IPS-15b (cell line): ENCODE results near the gene FCN1.

Experiments
- H3K27me3 ChIP-seq: one replicate; pipeline ENCODE4 v1.6.1; 2013; ENCODE audit warnings: low read length; ENCODE audit not compliant: control insufficient read depth, insufficient read depth
- H3K36me3 ChIP-seq: one replicate; pipeline ENCODE4 v1.6.1; 2013; ENCODE audit warnings: low read length; ENCODE audit not compliant: control insufficient read depth, insufficient read depth
- H3K4me1 ChIP-seq: one replicate; pipeline ENCODE4 v1.6.1; 2013; ENCODE audit warnings: mild to moderate bottlenecking, low read length; ENCODE audit not compliant: control insufficient read depth, insufficient read depth
- H3K4me3 ChIP-seq: one replicate; pipeline ENCODE4 v1.5.1; 2013; ENCODE audit warnings: low read depth, low read length
- H3K9ac ChIP-seq: one replicate; pipeline ENCODE4 v1.6.1; 2013; ENCODE audit warnings: low read depth, mild to moderate bottlenecking, low read length
- H3K9me3 ChIP-seq: one replicate; pipeline ENCODE4 v1.6.1; 2013; ENCODE audit warnings: mild to moderate bottlenecking, low read length; ENCODE audit not compliant: control insufficient read depth, insufficient read depth

The FCN1 gene

DNA sequence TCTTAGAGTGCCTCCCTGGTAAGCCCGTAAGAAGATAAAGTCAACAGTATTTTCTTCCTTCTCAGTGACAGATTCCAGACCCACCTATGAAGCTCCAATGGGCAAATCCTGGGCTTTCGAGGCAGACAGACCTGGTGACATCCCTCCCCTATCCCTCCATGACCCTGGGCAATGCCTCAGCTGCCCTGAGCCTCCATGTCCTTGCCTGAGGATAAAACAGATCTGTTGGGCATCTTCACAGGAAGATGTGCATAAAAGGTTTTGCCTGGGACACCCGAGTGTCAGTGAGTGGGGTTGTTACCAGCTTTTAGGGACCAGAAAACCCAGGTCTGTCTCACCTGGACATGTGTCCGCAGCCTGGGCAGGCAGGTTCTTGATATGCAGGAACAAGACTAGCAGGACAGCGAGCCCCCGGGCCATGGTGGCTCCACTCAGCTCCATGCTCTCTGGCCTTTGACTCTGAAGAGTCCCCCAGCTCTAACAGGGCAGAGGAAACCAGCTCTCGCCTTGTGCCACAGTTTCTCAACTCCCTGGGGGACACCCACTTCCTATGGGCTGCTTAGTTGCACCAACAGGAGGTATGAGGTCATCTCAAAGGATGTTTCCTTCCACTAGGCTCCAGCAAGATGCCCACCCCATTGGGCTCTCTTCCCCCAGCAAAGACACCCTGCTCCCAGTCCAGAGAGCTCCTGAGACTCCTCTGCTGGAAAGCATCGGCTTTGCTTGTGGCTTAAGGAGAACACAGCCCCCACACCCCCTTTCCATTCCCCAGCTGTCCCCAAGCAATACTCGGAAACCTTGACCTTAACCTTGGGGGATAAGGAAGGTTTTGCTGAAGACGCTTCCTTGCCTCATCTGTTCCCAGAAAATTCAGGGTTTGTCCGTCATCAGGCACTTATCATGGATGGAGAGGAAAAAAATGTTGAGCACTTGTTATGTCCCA lies at the start of gene FCN1:
FCN1 (minus strand) TSS at position 482 of the 943 bp plus-strand sequence; CDS start at position 441, 41 bp downstream.
- Histone ChIP-seq H3K9ac (no peak within 1 kb of the TSS), H3K4me1 (no peaks in the 10 kb centered on the region), H3K4me3 (no peak within 1 kb of the TSS), H3K27me3 (no peaks in the 10 kb centered on the region), H3K9me3 (no peaks in the 10 kb centered on the region), H3K36me3 (no peaks in the 10 kb centered on the region)

DNA sequence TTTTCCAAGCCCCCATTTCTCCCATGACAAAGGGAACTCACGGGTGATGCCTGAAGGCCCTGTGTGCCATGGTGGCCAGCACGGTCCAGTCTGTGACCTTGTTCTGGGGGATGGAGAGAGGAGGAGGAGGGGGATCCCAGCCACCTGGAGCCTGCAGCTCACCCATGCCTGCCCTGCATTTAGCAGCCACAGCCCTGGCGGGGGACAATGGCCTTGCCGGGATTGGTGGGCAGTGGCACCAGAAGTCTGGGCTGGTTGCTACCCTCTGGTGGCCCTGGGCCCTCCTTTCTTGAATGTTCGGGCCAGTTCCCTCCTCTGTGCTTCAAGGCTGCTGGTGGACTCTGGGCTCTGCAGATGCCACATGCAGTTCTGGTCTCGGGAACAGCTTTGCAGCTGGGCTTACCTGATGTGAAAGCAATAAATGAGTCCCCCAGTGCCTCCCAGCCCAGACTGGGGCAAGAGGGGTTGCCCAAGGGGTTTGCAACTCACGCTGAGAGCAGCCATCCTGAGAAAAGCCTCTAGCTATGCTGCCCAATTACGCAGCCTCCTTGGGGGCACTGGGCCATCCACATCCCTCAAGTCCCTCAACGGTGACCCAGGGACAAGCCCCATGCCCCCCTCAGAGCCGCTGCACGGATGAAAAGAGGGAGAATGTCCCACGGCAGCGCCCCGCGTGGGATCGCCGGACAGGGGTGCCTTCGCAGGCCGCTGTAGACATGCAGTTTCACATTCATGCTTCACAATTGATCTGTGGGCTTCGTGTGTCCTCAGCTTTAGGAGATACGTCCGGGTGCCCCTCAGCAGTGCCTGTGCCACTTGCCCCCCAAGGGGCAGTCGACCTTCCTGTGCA lies 49.2 kb upstream of the FCN1 start:
- Histone ChIP-seq H3K36me3 (no peaks in the 10 kb centered on the region), H3K27me3 (no peaks in the 10 kb centered on the region), H3K4me1 (no peaks in the 10 kb centered on the region), H3K9ac (peak overlapping the region; percentile 10), H3K9me3 (no peaks in the 10 kb centered on the region), H3K4me3 (no peak overlapping the region)

DNA sequence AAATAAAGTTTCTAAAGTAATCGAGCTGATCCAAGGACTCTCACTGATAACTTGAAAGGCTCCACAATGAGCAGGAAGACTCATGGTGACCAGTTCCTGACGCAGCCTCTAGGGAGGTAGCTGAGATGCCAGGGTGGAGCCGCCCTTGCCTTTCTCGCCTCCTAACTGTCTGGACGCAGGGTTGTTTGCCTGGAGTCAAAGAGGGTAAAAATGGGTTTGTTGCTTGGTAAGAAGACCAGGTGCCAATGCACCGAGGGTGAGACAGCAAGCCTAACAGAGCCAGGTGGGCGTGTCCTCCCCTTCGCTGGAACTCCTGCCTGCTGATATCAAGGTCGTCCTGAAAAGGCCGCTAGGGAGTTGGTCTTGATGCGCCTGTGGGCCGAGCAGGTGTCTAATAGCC lies 48.6 kb upstream of the FCN1 start:
- no peaks in the 10 kb centered on the region for H3K9me3 ChIP-seq
- H3K27me3 ChIP-seq: no peaks in the 10 kb centered on the region
- H3K36me3 ChIP-seq: no peaks in the 10 kb centered on the region
- H3K9ac ChIP-seq: no peak overlapping the region
- no peaks in the 10 kb centered on the region for H3K4me1 ChIP-seq
- no peak overlapping the region for H3K4me3 ChIP-seq

DNA sequence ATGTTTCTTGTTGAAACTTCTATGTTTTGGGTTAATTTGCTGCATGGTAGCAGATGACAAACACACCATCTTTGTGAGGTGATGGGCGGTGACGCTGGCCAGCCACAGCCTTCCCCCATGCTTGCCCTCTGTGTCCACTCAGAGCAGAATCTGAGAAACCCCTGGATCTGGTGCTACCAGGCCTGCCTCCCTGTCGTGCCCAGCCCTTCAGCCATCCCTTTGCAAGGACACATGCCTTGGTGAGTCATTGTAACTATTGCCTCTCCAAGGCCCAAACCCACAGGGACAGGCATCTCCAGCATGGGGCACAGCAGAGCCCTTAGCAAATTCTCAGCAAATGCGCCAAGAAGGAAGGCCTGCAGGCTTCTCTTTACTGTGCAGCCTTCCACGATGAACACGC lies 48.1 kb upstream of the FCN1 start:
- Histone ChIP-seq H3K9ac (no peak overlapping the region), H3K36me3 (no peaks in the 10 kb centered on the region), H3K4me3 (no peak overlapping the region), H3K27me3 (no peaks in the 10 kb centered on the region), H3K4me1 (no peaks in the 10 kb centered on the region), H3K9me3 (no peaks in the 10 kb centered on the region)

DNA sequence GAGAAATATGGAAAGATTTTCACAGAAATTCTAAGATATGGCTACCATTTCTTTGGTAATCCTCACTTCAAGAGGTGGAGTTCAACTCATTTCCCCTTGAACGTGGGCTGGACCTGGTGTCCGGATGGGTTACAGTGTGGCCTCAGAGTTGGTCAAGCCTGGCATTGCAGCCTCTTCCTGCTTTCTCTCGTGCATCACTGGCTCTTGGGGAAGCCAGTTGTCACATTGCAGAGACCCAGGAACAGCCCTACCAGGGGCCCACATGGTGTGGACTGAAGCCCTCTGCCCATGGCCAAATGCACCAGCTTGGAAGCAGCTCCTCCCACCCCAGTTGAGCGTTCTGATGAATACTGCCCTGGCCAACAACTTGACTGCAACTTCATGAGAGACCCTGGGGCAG lies 47.7 kb upstream of the FCN1 start:
- Histone ChIP-seq H3K4me1 (no peaks in the 10 kb centered on the region), H3K9me3 (no peaks in the 10 kb centered on the region), H3K9ac (no peak overlapping the region), H3K36me3 (no peaks in the 10 kb centered on the region), H3K27me3 (no peaks in the 10 kb centered on the region), H3K4me3 (no peak overlapping the region)

DNA sequence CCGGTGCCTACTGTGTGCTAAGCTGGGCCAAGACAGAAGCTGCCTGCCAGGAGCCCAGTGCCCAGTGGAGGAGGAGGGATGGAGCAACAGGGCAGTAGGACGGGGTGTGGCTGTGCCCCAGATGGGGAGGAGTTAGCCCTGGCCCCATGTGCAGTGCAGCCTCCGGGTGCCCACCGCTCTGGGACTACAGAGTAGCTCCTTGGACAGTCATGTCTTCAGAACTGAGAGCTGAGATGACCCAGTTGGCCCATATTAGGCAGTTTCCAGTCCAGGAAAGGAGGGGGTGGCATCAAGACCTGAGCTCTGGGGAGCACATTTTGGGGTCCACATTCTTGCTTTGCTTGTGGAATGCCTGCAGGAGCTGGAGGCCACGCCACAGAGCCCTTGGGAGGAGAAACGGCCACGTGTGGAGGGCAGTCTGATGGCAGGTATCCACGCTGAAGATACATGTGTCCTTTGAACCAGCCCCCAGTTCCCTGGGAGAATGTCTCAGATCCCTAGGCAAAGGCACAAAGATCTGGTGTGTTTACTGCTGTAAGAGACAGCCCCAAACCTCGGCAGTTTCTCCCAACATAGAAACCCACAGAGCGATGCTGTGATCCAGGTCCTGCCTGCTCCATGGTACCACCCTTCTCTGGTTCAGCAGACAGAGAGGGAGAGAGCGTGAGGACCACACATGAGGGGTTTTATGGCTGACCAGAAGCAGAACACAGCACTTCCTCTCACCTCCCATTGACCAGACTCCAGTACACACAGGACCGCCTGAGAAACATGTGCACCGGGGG lies 46.8 kb upstream of the FCN1 start:
- Histone ChIP-seq H3K27me3 (no peaks in the 10 kb centered on the region), H3K9me3 (no peaks in the 10 kb centered on the region), H3K9ac (no peak overlapping the region), H3K36me3 (no peaks in the 10 kb centered on the region), H3K4me1 (no peaks in the 10 kb centered on the region), H3K4me3 (no peak overlapping the region)

DNA sequence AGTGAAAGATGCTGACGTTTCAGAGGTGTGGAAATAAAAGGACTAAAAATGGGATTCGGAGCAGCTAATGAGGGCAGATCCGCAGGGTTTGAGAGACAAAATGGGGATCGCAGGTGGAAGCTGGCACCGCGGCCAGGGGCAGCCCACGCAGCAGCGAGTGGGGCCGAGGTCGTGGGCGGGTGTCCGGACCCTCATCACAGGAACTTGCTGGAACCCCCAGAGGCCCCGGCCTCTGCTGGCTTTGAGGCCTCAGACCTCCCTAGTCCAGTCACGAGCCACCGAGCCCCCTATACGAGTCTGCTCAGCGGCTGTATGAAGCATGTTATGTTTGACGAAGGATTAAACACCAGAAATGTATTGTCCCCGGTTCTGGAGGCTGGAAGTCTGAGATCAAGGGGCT lies 45.8 kb upstream of the FCN1 start:
- H3K27me3 ChIP-seq: no peaks in the 10 kb centered on the region
- no peak overlapping the region for H3K9ac ChIP-seq
- no peak overlapping the region for H3K4me3 ChIP-seq
- H3K36me3 ChIP-seq: no peaks in the 10 kb centered on the region
- H3K9me3 ChIP-seq: no peaks in the 10 kb centered on the region
- H3K4me1 ChIP-seq: no peaks in the 10 kb centered on the region

DNA sequence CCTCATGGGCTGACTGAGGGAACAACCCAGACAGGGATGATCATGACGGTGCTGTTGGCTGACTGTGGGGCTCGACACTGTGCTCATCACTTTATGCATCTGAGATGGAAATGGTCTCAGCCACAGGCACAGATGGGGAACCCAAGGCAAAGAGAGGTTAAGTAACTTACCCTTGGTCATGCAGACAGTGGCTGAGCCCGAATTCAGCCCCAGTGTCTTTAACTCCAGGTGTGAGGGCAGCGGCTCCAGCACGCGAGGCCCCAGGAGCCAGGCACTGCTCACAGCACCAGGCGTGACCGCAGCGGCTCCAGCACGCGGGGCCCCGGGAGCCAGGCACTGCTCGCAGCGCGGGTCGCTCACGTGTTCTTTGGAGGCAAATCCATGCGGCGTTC lies 45.3 kb upstream of the FCN1 start:
- no peaks in the 10 kb centered on the region for H3K4me1 ChIP-seq
- no peaks in the 10 kb centered on the region for H3K36me3 ChIP-seq
- no peak overlapping the region for H3K4me3 ChIP-seq
- no peak overlapping the region for H3K9ac ChIP-seq
- no peaks in the 10 kb centered on the region for H3K27me3 ChIP-seq
- H3K9me3 ChIP-seq: no peaks in the 10 kb centered on the region

DNA sequence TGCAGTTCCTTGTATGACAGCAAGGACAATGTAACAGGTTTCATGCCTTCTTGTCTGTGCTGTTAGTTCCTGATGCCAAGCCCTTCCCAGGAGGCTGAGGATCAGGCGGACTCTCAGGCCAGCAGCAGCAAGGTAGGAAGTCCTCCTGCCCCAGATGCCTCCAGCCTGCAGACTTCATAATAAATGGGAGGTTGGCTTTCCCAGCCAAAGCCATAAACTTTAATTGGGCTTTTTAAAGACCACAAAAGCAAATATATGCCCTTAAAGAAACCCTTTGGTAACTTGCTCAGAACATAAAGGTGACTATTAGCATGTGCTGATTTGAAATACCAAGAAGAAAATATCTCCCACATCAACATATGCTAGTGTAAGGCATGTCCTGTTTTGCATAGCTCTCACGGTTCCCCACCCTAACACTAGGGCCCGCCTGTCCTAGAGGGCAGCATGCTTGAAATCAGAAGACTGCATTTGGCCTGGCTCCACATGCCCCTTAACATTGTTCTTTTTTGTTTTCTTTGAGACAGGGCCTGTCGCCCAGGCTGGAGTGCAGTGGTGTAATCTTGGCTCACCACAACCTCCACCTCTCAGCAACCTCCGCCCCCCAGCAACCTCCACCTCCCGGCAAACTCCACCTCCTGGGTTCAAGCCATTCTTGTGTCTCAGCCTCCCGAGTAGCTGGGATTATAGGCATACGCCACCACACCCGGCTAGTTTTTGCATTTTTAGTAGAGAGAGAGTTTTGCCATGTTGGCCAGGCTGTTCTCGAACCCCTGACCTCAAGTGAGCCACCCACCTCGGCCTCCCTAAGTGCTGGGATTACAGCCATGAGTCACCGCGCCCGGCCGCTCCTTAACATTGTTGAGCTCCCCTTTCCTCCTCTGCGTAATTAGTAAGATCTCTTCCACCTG lies 44.6 kb upstream of the FCN1 start:
- H3K36me3 ChIP-seq: no peaks in the 10 kb centered on the region
- no peak overlapping the region for H3K4me3 ChIP-seq
- H3K9me3 ChIP-seq: no peaks in the 10 kb centered on the region
- no peaks in the 10 kb centered on the region for H3K4me1 ChIP-seq
- H3K27me3 ChIP-seq: no peaks in the 10 kb centered on the region
- H3K9ac ChIP-seq: no peak overlapping the region

DNA sequence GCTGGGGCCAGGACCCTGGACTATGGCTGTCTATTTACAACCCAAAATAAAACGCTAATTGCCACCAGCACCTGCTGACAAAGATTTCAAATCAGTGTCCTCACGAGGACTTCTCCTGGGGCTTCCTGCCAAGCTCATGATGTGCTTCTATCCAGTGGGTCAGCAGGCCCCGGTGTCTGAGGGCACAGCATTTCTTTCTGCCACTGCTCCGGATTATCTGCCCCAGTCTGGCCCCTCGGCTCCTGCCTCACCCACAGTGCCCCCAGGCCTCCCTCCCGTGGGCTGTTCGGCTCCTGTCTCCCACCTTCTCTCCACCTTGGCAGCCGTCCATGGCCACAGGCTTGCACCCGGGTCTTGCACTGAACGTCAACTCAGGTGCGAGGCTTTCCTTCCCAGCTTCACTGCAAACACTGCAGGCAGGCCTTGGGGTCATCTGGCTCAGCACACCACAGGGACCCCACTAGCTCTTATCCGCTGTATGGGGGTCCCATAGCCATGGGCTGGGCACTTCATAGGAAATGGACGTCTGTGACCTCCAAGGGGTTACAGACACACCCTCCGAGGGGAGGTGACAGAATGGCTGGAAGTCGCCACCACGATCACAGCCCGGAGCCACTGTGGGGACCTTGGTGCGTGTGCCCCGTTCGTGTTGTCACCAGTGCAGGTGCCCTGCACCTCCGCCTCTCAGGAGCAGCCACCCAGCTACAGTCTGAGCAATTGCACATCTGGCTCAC lies 43.8 kb upstream of the FCN1 start:
- H3K9ac ChIP-seq: no peak overlapping the region
- H3K36me3 ChIP-seq: no peaks in the 10 kb centered on the region
- H3K4me1 ChIP-seq: no peaks in the 10 kb centered on the region
- H3K9me3 ChIP-seq: no peaks in the 10 kb centered on the region
- no peak overlapping the region for H3K4me3 ChIP-seq
- H3K27me3 ChIP-seq: no peaks in the 10 kb centered on the region
